ENCODE measurements around the gene ETV3L. TPM values are rescaled to one million over a fixed set of nuclear protein-coding genes. Genes with fewer than 3 reads are reported as not detected.

ETV3L gene
- total RNA-seq, 1 experiment from 2014 or later: not detected

DNA sequence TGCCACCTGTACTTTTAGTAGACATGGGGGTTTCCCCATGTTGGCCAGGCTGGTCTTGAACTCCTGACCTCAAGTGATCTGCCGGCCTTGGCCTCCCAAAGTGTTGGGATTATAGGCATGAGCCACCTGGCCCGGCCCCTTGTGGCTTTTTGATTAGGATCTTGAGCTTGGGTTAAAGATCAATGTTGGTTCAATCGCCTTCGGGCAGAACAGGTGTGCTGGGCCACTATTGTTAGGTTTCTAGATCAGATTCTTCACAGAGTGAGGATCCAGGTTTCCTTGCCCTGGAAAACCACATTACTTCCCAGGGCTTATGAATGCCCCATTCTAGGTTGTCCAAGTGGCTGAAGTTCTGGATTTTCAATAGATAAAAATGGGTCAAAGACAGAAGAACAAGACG is 32.5 kb upstream of the ETV3L start:
- DNase-seq (ENCODE audit: low spot score): no peak

DNA sequence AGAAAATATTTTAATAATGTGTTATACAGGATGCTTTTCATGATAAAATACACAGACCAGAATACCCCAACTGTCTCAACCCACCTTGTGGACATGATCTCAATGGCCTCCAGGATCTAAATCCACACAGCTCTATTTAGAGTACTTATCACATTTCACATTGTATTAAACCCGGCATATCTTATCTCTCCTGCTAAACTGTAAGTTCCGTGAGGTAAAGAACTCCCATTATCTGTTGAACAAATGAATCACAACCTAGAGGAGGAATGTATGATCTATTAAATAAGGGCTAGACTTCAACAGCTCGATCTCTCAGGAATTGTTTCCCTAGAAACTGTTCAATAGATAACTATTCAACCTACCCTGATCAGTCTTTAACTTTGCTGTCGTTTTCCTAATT is 31.7 kb upstream of the ETV3L start:
- DNase-seq (ENCODE audit: low spot score): no peak

DNA sequence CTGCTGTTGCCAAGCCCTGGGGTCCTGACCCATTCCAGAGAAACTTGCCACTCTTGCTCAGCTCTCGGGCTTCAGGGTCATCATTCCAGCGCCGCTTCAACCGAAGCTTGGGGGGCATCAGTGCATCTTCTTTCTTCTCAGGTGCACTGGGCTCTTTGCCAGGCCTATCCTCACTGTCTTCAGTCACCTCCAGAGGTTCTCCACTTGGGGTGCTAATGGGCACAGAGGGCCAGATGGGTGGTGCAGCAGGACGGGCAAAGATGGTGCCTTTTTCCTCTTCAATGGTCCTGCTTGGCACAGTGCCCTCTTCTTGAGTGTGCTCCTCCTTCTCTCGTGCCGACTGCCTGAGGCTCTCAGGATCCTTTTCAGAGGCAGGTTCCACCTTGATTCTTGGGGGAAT is 25.2 kb upstream of the ETV3L start:
- peak; percentile 32 for DNase-seq (ENCODE audit: low spot score)

DNA sequence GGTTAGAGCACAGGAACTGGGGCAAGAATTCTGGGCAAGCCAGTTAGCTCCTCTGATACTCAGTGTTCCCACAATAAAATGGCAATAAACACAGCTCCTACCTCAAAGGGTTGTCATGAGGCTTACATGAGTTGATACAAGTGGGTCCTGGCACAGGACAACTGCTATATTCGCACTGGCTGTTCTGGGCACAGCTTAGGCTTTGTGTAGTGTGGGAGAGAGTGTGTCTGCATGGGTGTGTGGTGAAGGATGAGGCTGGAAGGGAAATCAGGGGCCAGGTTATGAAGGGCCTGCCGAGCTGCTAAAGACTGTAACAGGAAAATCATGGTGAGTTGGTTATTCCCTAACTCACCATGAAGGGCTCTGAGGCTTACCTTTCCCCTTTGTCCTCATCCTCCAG is 19.8 kb upstream of the ETV3L start:
- DNase-seq (ENCODE audit: low spot score): no peak

DNA sequence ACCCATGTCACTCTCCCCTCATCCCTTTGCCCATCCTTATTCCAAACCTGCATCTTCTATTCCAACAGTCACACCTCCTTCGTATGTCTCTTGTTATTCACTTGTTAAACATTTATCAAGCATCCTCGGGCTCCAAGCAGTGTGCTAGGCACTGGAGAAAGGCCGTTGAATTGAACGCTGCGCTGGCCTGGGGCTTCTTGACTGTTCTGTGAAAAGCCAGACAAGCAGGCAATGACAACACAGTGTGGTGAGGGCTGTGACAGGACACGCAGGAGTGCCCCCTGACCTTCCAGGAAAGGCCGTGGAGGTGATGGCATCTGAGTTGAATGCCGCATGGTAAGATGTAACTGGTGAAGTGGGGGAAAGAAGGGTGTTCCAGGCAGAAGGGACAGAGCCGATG is 19.4 kb upstream of the ETV3L start:
- no peak for DNase-seq (ENCODE audit: low spot score)

DNA sequence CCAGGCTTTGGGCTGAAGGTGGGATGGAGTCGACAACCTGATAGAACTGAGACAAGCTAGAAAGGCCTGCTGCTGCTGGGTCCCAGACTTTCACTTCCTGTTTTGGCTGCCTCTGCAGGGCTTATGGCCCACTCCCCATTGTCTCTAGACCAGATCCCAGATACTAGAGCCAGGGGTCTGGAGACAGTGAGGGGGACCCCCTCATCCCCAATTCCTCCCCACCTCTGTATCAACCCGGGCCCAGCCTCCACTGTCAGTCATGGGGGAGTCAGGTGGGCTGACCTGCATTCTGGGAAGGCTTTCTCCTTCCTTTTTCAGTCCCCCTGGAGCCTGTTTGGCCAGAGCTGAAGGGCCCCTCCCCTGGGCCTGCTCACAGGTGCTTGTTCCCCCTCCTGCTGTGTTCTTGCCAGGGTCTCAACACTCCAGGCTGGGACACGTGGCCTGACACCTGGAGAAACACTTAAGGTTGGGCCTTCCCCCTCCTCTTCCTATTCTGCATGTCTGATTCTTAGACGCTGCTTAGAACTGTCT is 18.0 kb upstream of the ETV3L start:
- DNase-seq (ENCODE audit: low spot score): no peak

DNA sequence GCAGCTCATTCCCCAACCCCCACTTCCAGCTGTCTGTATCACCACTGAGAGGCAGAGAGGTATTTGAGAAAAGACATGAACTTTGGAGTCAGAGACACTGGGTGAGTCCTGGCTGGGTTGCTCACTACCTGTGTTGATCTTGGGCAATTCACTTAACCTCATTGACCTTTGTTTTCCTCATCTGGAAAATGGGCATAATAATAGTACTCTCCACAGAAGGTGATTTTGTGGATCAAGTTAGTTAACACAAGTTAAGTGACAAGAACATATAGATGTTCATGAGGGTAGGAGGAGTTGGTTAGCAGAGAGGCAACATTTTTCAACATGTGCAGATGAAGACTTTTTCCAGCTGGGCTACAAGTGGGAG is 17.1 kb upstream of the ETV3L start:
- DNase-seq (ENCODE audit: low spot score): no peak

DNA sequence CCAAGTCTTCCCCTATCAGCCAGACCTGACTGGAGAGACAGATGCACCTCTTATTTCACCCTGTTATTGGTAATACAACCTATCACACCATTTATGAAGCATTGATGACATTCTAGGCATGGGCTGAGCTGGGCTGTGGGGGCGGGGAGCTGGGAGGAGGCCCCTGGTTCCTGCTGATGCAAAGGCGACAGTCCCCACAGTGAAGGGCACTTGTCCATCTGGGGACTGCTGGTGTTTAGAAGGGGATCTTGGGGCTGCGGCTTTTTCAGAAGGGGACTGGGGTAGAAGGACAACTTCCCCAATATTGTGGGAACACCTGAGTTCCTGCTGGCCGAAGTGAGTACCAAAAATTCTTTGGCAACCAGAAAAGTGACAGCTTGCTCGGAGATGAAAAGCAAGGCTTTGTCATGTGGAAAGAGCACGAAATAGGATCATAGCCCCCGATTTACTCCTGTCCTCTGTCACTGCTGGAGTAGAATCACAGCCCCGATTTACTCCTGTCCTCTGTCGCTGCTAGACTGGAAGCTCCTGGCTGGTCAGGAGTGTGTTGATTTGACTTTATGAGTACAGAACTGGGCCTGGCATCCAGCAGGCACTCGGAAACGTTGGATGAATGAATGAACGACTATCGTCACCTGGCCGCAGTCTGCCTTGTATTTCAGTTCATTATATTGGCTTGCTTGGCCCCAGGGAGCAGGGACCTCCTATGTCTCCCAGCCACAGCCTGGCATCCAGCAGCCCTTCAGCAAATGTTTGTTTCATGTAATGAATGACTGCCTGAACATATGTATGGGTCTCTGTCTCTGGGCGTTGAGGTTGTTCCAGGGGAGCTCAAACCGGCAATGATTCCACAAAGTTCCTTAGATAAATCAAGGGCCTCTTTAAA is 16.5 kb upstream of the ETV3L start:
- no peak for DNase-seq (ENCODE audit: low spot score)

DNA sequence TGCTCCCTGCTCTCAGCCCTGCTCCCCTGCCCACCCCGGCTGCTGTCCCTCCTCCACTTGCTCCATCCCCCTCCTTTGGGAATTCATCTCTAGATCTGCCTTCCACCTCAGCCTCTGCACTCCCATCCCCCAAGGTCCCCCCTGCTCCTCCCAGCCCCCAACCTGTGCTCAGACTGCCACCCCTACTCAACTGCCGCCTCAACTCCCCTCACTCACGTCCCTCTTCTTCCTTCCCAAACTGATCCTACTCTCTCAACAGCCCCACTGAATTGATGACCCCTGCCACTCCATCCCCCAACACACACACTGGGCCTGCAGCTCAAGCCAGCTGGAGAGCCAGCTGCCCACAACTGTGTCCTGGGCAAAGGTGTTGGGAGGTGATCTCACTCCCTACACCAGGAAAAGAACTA is 15.8 kb upstream of the ETV3L start:
- no peak for DNase-seq (ENCODE audit: low spot score)

DNA sequence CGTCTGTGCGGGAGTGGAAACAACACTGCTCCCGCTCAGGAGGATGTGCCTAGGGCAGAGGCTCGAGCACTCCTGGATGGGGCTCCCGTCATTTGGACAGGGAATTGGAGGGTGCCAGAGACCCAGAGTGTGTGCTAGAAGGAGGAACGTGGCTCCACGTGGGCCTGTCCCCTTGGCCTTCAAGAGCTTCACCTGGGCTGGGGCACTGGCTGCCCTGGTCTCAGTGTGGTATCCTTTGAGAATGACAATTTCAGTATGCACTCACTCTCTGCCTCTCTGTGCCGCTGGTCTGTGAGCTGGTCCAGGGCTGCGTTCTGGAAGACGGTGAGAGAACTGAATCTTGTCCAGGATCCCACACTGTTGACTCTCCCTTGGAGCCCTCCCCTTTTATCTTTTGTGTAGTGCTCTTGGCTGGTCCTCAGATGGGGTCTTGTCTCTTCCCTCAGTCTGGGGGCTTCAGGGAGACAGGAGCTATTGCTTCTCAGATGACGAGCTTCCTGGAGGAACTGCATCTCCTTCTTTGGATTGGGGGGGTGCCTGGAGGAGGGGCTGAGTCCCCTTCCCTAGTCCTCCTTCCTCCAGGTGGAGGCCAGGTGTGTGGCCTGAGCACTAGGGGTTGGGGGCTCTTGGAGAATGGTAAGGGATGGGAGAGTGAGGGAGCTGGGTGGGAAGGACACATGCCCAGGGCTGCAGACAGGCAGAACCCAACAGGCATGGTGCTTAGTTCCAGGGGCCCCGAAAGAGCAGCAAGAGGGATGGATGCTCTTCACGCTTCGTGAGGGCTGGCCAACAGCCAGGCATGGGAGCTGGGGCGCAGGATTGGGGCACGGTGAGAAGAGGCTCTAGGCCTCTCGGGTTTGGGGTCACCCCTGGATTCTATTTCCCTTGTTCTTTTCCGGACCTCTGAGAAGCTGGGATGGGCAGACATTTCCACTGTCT is 14.8 kb upstream of the ETV3L start:
- no peak for DNase-seq (ENCODE audit: low spot score)

DNA sequence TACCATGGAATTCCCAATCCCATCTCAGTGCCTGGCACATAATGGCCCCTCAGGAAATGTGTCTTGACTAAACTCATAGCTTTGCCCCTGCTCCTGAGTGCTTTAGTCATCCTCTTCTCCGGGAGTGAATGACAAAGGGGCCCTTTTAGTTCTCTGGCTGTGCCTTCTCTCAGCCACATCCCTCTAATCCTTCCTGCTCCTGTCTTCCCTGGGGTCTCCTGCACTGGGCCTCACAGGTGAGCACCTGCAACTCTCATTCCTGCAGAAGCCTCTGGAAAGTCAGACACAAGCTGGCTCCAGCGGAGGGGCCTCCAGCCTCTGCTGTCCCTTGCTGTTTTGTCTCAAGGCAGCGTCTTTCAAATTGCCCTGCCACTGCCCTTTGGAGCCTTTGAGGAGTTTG is 14.0 kb upstream of the ETV3L start:
- no peak for DNase-seq (ENCODE audit: low spot score)

DNA sequence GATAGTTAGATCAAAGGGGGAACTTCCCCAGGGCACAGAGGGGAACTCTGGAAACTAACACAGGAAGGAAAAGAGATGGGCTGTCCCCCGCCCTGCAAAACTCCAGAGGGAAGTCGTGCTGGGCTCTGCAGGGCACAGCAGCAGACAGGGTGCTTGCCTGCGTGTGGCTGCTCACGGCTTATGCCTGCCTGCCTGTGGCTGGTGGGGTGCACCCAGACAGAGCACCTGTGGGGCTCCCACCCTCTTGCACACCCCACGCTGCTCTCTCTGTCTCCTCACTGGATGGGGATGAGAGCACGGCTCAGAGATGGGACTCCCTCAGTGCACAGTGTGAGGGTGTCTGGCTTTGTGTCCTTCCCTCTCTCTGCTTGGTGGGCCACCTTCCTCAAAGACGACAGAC is 13.5 kb upstream of the ETV3L start:
- no peak for DNase-seq (ENCODE audit: low spot score)

DNA sequence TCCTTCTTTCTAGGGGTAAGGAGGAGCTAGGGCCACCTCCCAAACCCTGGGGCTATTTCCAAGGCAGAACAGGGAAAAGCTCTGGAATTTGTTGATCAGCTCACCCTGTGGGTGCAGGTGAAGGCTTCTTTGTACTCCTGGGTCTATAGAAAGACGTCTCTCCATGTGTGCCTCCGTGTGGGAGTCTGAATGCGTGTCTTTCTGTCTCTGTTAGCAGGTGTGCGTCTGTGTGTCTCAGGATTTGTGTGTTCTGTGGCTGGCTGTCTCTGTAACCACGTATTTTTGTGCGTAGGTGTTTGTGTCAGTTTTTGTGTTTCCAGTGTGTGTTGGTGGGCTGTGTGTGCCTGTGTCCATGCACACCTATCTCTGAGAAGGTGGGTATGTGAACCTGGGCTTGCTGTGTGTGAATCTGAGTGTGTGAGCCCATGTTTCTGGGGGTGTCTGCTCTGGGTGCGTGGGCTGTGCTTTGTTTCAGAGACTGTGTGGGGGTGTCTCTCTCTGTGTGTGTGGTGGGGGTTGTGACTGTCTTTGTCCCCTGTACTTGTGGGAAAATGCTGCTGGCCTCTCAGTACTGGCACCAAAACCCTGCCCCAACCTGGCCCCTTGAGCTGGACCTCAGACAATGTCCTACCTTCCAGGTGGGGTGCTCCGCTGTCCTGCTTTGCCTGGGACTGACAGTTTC is 12.7 kb upstream of the ETV3L start:
- DNase-seq (ENCODE audit: low spot score): no peak

DNA sequence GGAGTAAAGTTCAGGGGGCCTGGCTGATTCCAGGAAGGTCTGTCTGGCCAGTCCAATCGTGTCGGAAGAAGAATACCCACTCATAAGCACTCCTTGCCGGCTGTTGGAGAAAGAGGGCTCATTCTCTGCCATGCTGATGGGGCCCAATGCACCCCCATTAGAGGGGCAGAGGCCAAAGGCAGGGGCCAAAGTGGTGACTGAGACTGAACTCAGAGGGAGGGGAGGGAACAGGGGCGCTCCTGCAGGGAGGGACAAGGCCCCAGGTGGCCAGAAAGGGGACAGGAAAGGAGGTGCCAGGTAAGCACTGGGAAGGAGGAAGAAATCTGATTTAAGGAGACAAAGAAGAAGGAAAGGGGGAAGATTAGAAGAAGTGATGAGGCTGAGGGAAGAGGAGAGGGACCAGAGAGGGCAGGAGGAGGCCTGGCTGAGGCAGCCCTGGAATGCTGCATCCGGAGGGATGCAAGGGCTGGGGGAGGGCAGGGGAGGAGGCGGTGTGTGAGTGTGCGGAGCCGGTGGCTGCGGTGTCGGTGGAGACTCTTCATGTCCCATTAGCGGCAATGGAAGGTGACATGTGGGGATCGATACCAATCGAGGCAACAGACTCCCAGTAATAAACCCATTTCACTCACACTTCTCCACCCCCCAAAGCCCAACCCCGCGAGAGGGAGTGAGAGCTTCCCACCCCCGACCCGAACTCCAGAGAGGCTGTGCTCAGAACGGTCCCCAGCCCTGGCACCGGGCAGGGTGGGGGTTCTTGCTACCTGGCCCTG is 12.0 kb upstream of the ETV3L start:
- DNase-seq (ENCODE audit: low spot score): no peak

DNA sequence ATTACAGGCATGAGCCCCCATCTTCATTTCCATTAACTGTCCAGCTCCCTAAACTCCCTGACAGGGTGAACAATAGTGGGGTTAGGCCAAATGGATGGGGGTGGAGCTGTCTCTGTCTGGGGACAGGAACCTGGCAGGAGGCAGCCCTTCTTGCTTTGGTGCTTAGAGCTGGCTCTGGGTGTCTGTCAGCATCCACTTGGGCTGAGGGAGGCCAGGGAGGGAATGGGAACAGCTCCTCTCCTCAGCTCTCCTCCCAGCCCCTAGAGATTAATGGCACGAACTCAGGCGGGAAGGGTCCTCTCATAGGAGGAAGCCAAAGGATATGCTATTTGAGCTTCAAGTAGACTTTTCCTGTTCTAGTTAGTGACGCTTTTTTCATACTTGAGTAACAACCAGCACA is 11.1 kb upstream of the ETV3L start:
- DNase-seq (ENCODE audit: low spot score): no peak

DNA sequence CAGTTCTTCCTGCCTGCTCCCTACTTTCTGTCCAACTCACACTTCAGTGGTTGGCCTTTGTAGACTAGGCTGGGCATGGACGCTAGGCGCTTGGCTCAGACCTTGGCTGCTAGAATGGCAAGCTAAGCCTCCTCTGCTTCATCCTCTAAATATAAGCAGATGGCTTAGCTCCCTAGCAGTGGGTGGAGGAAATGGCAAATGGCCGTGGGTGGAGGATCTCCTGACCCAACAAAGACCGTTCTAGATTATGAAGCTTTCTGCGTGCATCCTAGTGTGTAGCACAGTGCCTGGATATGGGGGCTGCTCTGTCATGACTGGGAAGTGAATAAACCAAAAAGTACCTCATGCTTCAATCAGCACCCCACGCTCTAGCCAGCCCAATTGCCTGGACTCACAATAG is 10.4 kb upstream of the ETV3L start:
- no peak for DNase-seq (ENCODE audit: low spot score)

DNA sequence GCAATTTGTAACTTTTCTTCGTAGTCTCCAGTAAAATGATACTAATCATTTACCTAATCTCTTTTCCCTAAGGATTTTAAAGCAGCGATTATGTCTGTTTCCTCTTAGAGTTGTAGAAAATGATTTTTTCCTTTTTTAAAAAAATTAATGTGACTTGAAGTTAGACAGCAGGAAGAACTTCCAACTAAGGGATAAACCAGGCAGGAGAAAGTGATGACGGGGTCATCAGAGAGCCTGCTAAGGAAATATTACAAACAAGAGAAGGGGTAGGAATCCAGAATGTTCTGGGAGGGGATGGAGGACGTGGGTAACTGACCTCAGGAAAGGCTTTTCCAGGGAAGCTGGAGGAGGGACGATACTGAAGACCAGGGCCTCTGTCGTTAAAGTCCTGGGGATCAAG is 8.8 kb upstream of the ETV3L start:
- no peak for DNase-seq (ENCODE audit: low spot score)

DNA sequence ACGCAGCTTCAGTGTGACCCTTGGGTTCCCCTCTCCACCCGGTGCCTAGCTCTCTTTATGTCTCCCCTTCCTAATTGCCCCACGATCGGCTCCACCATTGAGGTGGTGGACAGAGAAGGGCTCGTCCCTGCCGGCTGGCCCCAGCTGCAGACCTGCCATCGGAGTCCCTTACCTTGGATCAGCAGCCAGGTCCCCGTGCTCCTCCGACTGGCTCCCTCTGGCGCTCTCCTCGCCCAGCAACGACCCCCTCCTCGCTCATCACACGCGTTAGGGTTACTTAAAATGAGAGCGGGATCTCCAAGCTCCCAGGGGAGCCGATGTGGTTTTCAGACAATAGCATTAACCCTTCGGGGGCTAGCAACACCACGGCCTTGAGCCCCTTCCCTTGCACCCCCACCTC is 8.1 kb upstream of the ETV3L start:
- no peak for DNase-seq (ENCODE audit: low spot score)

DNA sequence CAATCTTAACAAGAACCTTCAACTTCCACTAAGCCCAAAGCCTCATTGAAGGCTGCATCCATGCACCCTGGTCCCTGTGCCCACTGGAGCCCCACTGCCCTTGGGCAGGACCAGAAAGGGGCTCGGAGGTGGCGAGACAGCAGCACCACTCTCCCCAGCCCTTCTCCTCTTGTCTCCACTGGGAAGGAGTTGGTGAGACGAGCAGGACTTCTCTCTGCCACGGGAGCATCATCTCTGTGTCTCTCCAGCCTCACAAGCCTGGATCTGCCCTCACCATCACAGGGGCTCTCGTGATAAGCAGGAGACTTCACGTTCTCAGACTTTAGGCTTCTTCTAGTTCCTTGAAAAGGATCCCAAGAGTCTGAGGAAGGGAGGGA is 7.2 kb upstream of the ETV3L start:
- no peak for DNase-seq (ENCODE audit: low spot score)

DNA sequence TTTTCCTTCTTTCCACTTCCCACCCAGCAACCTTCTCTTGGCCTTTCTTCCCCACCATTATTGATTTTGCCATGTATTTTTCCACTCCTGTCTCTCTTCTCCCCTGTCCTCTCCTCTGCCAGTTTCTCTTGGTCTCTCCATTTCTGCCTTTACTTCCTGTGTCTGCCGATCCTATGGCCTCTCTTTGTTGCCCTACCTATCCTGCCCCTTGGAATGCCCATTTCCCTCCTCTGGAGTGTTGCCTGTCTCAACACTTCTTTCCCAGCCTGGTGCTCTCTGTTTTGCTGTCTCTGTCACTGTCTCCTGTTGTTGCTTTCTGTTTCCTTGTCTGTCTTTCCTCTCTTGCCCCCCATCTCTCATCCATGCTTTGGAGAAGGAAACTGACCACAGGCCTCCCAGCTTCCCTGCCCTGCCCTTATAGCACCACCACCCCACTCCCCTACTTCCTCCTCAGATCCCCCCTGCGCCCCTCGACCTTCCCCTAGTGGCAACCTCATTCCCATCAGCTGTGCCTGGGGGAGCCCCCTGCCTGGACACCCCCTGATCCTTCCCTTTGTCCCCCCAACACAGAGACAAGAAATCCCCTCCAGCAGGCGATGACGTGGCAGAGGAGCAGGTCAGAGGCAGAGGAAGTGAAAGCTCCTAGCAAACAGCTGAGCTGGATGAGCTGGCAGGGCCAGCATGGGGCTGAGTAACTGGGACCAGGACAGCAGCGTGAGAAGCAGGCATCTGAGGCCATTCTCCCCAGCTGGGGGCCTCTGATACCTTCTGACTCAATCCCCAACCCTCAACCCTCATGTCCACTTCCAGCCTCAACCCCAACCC is 6.6 kb upstream of the ETV3L start:
- DNase-seq (ENCODE audit: low spot score): no peak
